SH-SY5Y (cell line): Measurements from ENCODE around the gene SLC35F3.

Experiments
- GATA2 ChIP-seq: IDR thresholded peaks from 2 replicates; pipeline ENCODE4 v1.6.1; 2011; ENCODE audit warnings: mild to moderate bottlenecking, low read depth, low read length
- GATA3 ChIP-seq: IDR thresholded peaks from 2 replicates; pipeline ENCODE4 v1.6.1; 2011; ENCODE audit warnings: low read depth, mild to moderate bottlenecking, low read length, moderate library complexity

DNA sequence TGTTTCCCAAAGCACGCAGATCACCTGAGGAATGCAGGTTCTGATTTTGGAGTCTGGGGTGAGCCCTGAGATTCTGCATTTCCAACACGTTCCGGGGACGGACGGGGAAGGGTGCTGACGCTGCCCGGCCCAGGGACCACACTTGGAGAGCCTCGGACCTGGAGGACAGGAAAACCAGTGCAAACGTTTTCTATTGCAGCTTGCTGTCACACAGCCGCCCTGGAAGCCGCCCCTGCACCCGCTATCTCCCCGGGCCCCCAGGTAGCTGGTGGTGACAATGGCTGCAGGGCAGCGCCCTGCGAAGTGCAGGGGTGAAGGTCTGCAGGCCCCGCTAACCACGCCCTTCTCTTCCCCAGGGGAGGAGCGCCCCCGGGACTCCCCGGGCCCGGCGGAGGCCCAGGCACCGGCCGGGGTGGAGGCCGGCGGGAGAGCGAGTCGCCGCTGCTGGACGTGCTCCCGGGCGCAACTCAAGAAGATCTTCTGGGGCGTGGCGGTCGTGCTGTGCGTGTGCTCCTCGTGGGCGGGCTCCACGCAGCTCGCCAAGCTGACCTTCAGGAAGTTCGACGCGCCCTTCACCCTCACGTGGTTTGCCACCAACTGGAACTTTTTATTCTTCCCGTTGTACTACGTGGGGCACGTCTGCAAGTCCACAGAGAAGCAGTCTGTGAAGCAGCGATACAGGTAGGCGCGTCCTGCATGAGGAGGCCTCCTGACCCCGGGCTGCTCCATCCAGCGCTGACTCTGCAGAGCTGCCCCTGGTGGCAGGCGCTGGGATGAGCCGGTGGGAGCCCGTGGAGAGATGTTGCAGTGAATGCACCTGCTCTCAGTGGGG lies 326.8 kb downstream of the SLC35F3 start:
- TF ChIP-seq GATA3 (no peak), GATA2 (no peak)
